Gastrocnemius medialis (tissue), 4 donors: ENCODE results near the gene P2RX1. TPM values are rescaled to one million over a fixed set of nuclear protein-coding genes. Genes with fewer than 3 reads are reported as not detected.

Source experiments
- ATAC-seq, 2 donors: fragments of 150-250 bp; one replicate each; pipeline ENCODE4 v1.9.1; 2016
- DNase-seq, 2 donors: peaks; one replicate each; pipeline ENCODE4 v3.0.0-alpha.2; 2019
- H3K27ac ChIP-seq, 4 donors: fragments of 200-600 bp; sonication (generic); 1 replicate in 1 of 4; 2 replicates in 3 of 4; pipeline ENCODE4 v1.5.1; 2016 to 2018; ENCODE audit warnings: mild to moderate bottlenecking in 2 of 4, moderate library complexity in 1 of 4
- H3K27me3 ChIP-seq, 3 donors: fragments of 200-600 bp; sonication (generic) in 2 of 3; 1 replicate in 1 of 3; 2 replicates in 2 of 3; pipeline versions ENCODE4 v1.5.1 to v1.6.0; 2016 to 2019; ENCODE audit warnings: mild to moderate bottlenecking in 1 of 3, moderate library complexity in 1 of 3
- H3K36me3 ChIP-seq, 2 donors: fragments of 200-600 bp; sonication (generic) in 1 of 2; one replicate each; pipeline ENCODE4 v1.5.1; 2017 to 2018
- H3K4me1 ChIP-seq, 2 donors: fragments of 200-600 bp; sonication (generic) in 1 of 2; one replicate each; pipeline ENCODE4 v1.5.1; 2016 to 2017; ENCODE audit warnings: mild to moderate bottlenecking in 2 of 2
- H3K4me3 ChIP-seq, 4 donors: fragments of 200-600 bp; sonication (generic) in 3 of 4; 1 replicate in 1 of 4; 2 replicates in 3 of 4; pipeline ENCODE4 v1.5.1; 2016 to 2019; ENCODE audit warnings: mild to moderate bottlenecking in 2 of 4
- H3K9me3 ChIP-seq, 3 donors: fragments of 200-600 bp; sonication (generic) in 2 of 3; 1 replicate in 1 of 3; 2 replicates in 2 of 3; pipeline ENCODE4 v1.5.1; 2016 to 2019
- POLR2A ChIP-seq, 2 donors: fragments of 450-650 bp; IDR thresholded peaks; one replicate each; pipeline ENCODE4 v1.6.1; 2017; ENCODE audit warnings: antibody characterized with exemption in 2 of 2, mild to moderate bottlenecking in 2 of 2, moderate library complexity in 2 of 2
- in situ Hi-C, 4 donors: fragments of 200-750 bp; cut with MboI; loops; one replicate each; pipeline versions ENCODE4 v1.15.0 to v1.8.0; 2017; ENCODE audit warnings: low sequenced_read_pairs in 4 of 4
- intact Hi-C: fragments of 100-400 bp; cut with DNase I; formaldehyde crosslinking; loops from one replicate; pipeline ENCODE4 v1.15.1; 2023; ENCODE audit warnings: low total_unique reads
- total RNA-seq, 4 donors: library from RNA; depleted of rRNA; stranded (reverse); fragments of >200 nt; gene quantifications; one replicate each; pipeline versions ENCODE4 v1.1.0 to v1.2.3, GENCODE V29; 2016
- TF ChIP-seq, protein P1 (sequence below), 5 experiments: fragments of 450-650 bp in 3 of 5; fragments of 200-600 bp in 2 of 5; sonication (generic) in 2 of 5; IDR thresholded peaks in 4 of 5; conservative IDR thresholded peaks in 1 of 5; 1 replicate in 4 of 5; 2 replicates in 1 of 5; pipeline ENCODE4 v1.5.1; 2016 to 2019; ENCODE audit warnings: antibody characterized with exemption in 5 of 5, mild to moderate bottlenecking in 3 of 5, moderate library complexity in 3 of 5

The P2RX1 gene
- total RNA-seq, 4 donors from 2014 or later: 0.25 to 0.59 (median 0.38) TPM; not detected in 1

DNA sequence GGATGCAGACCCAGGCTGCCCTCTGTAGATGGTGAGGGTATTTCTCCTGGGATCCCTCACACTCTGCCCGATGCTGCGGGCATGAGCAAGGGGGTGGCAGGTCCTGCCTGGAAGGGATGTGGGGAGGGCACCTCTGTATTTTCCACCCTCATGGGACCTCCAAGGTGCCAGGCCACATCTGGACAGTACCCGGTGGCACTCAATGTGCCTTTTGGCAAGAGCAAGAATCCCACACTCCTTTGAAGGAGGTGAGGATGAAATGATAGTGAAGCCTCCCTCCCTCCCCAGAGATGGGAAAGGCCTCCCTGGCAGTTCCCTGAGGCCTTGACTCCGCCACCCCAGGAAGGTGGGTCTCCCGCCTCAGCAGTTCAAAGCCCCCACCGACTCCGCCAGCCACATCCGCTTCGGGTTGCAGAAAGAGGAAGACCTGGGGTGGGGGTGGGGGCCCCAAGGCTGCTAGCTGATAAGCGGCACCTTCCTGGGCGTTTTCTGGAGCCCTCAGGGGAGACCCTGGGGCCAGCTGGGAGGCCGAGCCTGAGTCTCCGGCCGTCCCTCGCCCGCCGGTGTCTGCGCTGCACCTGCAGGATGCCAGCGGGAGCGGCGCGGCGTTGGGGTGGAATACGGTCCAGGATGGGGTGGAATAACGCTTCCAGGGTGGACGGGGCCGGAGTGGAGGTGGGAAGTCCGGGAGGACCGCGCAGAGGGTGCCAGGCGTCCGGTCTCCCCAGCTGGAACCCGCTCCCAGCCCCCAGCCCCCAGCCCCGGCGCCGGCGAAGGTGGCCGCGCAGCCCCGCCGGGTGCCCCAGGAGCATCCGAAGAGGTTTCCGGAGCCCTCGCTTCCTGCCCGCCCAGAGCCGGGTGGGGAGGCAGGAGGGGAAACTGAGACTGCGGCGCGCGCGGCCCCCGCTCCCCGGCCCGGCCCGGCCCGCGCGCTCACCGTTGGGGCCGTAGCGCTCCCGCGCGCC lies 47.3 kb upstream of the P2RX1 start:
- H3K4me1 ChIP-seq: no peaks in the 10 kb centered on the region
- ATAC-seq (no peak), DNase-seq (no peak)
- in situ Hi-C loops: no loop called here
- no peak overlapping the region for H3K27ac ChIP-seq
- H3K36me3 ChIP-seq: no peaks in the 10 kb centered on the region
- intact Hi-C loops: no loop called here
- H3K4me3 ChIP-seq: peak overlapping the region in 2 of 4 donors; percentile 15 to 43
- H3K9me3 ChIP-seq: no peaks in the 10 kb centered on the region
- peaks cover 29 to 46% (median 45%) of the 10 kb centered on the region in 3 donors for H3K27me3 ChIP-seq
- no peak for TF ChIP-seq POLR2A (IDR thresholded peaks at IDR 0.05)
- TF ChIP-seq, protein P1, sequence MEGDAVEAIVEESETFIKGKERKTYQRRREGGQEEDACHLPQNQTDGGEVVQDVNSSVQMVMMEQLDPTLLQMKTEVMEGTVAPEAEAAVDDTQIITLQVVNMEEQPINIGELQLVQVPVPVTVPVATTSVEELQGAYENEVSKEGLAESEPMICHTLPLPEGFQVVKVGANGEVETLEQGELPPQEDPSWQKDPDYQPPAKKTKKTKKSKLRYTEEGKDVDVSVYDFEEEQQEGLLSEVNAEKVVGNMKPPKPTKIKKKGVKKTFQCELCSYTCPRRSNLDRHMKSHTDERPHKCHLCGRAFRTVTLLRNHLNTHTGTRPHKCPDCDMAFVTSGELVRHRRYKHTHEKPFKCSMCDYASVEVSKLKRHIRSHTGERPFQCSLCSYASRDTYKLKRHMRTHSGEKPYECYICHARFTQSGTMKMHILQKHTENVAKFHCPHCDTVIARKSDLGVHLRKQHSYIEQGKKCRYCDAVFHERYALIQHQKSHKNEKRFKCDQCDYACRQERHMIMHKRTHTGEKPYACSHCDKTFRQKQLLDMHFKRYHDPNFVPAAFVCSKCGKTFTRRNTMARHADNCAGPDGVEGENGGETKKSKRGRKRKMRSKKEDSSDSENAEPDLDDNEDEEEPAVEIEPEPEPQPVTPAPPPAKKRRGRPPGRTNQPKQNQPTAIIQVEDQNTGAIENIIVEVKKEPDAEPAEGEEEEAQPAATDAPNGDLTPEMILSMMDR (IDR thresholded peaks at IDR 0.05 in 4 of 5, conservative IDR thresholded peaks at IDR 0.05 in 1 of 5): no peak

DNA sequence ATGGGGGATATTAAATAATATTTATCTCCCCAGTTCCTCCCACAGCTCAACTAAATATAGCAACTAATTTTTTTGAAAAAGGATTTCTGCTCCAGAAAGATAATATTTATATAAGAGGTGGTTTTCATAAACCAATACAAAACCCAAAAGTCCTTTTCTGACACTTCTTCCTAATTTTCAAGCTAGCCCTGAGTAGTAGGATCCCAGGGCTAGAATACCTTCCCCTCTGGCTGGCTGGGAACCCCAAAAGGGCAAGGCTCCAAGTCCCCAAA lies 46.6 kb upstream of the P2RX1 start:
- H3K27me3 ChIP-seq: peaks cover 29 to 46% (median 45%) of the 10 kb centered on the region in 3 donors
- DNase-seq: no peak
- H3K4me3 ChIP-seq: no peak overlapping the region
- TF ChIP-seq, protein P1 (IDR thresholded peaks at IDR 0.05 in 4 of 5, conservative IDR thresholded peaks at IDR 0.05 in 1 of 5): no peak
- no peak for TF ChIP-seq POLR2A (IDR thresholded peaks at IDR 0.05)
- no peak overlapping the region for H3K27ac ChIP-seq
- H3K9me3 ChIP-seq: no peaks in the 10 kb centered on the region
- in situ Hi-C loops: no loop called here
- intact Hi-C loops: no loop called here
- no peaks in the 10 kb centered on the region for H3K36me3 ChIP-seq
- no peak for ATAC-seq
- no peaks in the 10 kb centered on the region for H3K4me1 ChIP-seq

DNA sequence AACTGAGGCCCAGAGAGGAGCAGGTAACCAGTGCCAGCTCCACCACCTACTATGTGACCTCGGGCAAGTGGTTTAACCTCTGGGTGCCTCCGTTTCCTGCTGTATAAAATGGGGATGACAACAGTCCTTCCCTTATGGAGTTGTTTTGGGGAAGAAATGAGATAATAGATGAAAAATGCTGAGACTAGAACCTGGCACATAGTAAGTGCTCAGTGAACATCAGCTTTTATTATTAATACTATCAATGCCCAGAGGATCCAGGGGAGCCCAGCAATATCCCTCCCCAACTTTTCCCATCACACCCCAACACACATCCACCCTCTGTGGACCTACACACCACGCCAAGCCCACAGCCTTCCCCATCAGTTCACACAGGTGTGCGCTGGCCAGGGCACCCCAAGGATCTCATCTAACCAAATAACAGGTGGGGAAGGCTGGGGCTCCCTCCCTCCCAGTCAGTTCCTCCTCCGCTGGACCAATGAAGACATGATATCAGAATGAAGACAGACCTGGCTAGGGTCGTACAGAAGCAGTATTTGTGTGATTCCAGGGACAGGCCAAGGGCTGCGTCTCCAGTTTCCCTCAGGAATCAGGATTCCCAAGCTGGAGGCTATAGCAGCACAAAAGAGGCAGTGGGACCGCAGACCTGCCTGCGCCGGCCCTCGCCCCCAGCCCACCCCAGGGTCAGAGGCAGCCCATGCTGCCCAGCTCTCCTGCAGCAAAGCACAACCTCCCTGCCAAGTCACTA lies 46.1 kb upstream of the P2RX1 start:
- intact Hi-C loops: no loop called here
- no peak for ATAC-seq
- no peak for DNase-seq
- Histone ChIP-seq H3K27ac (no peak overlapping the region), H3K27me3 (peaks cover 29 to 46% (median 45%) of the 10 kb centered on the region in 3 donors), H3K36me3 (no peaks in the 10 kb centered on the region), H3K9me3 (no peaks in the 10 kb centered on the region), H3K4me3 (no peak overlapping the region), H3K4me1 (no peaks in the 10 kb centered on the region)
- no peak for TF ChIP-seq POLR2A (IDR thresholded peaks at IDR 0.05)
- TF ChIP-seq, protein P1 (IDR thresholded peaks at IDR 0.05 in 4 of 5, conservative IDR thresholded peaks at IDR 0.05 in 1 of 5): no peak
- in situ Hi-C loops: no loop called here

DNA sequence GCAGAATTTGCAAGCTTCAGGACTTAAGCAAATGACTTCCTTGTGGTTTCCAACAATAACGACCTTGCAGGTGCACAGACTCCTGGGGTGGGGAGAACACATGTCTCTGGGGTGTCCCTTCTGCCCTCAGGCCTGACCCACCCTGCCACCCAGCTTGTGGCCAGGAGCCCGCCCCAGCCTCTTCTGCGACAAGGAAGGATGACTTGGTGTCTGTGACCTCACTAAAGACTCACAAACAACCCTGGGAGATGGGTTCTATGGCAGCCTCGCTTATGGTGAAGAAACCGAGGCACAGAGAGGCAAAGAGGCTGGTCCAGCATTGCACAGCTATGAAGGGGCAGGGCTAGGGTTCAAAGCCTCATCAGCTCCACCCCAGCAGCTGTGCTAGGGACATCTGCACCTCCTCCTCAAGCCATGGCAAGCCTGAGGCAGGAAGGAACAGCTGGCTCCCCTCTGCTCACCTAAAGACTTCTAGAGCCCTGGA lies 45.3 kb upstream of the P2RX1 start:
- H3K36me3 ChIP-seq: no peaks in the 10 kb centered on the region
- peaks cover 29 to 46% (median 45%) of the 10 kb centered on the region in 3 donors for H3K27me3 ChIP-seq
- no peaks in the 10 kb centered on the region for H3K4me1 ChIP-seq
- no peaks in the 10 kb centered on the region for H3K9me3 ChIP-seq
- H3K27ac ChIP-seq: no peak overlapping the region
- no peak for TF ChIP-seq POLR2A (IDR thresholded peaks at IDR 0.05)
- TF ChIP-seq, protein P1 (IDR thresholded peaks at IDR 0.05 in 4 of 5, conservative IDR thresholded peaks at IDR 0.05 in 1 of 5): no peak
- DNase-seq (no peak), ATAC-seq (no peak)
- in situ Hi-C loops (no loop called here), intact Hi-C loops (no loop called here)
- no peak overlapping the region for H3K4me3 ChIP-seq
